Measurements from ENCODE around the gene GAL3ST3. TPM values are rescaled to one million over a fixed set of nuclear protein-coding genes. Genes with fewer than 3 reads are reported as not detected.
A peak's percentile ranks its signal among the peaks of the same experiment; 100 is the strongest.
"Not testable (repeated sequence)": the region's sequence is repeated elsewhere in the genome, so short reads cannot be mapped to it uniquely, and the experiment has no call there.

Gene GAL3ST3
- total RNA-seq, 1 donor from 2014 or later: 1.8 TPM

DNA sequence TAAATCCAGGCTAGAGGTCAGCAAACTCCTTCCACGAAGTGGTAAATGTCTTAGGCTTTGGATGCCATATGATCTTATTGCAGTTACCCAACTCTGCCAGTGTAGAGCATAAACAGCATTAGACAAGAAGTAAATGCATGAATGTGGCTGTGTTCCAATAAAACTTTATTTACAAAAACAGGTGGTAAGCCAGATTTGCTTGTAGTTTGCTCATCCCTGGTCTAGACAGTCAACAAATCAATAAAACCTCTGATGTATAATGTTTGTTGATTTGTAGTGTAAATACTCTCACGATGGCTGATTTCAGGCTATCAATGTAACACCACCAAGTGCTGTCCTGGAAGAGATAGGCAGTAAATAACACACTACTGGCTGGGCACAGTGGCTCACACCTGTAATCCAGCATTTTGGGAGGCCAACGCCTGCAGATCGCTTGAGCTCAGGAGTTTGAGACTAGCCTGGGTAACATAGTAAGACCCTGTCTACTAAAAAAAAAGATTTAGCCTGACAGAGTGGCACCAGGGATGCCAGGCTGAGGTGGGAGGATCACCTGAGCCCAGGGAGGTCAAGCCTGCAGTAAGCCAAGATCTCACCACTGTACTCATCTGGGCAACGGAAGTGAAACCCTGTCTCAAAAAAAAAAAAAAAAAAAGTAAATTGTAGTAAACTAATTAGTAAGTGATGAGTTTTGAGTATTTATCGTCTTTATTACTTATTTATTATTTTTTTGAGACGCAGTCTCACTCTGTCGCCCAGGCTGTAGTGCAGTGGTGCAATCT, 15.8 kb downstream of the GAL3ST3 start:
- Mint-ChIP-seq H3K4me1 (ENCODE audit: low read depth) (no peaks in the 10 kb centered on the region), H3K27ac (ENCODE audit: unreplicated experiment) (no peak overlapping the region), H3K27me3 (ENCODE audit: low read depth) (peaks cover 5% of the 10 kb centered on the region), H3K4me3 (ENCODE audit: unreplicated experiment) (no peak overlapping the region), H3K36me3 (ENCODE audit: low read depth) (peaks cover 3% of the 10 kb centered on the region), H3K9me3 (ENCODE audit: low read depth) (peaks cover 4% of the 10 kb centered on the region)
- TF ChIP-seq, protein P1, sequence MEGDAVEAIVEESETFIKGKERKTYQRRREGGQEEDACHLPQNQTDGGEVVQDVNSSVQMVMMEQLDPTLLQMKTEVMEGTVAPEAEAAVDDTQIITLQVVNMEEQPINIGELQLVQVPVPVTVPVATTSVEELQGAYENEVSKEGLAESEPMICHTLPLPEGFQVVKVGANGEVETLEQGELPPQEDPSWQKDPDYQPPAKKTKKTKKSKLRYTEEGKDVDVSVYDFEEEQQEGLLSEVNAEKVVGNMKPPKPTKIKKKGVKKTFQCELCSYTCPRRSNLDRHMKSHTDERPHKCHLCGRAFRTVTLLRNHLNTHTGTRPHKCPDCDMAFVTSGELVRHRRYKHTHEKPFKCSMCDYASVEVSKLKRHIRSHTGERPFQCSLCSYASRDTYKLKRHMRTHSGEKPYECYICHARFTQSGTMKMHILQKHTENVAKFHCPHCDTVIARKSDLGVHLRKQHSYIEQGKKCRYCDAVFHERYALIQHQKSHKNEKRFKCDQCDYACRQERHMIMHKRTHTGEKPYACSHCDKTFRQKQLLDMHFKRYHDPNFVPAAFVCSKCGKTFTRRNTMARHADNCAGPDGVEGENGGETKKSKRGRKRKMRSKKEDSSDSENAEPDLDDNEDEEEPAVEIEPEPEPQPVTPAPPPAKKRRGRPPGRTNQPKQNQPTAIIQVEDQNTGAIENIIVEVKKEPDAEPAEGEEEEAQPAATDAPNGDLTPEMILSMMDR (IDR thresholded peaks at IDR 0.05): no peak
- DNase-seq (ENCODE audit: low spot score): no peak

DNA sequence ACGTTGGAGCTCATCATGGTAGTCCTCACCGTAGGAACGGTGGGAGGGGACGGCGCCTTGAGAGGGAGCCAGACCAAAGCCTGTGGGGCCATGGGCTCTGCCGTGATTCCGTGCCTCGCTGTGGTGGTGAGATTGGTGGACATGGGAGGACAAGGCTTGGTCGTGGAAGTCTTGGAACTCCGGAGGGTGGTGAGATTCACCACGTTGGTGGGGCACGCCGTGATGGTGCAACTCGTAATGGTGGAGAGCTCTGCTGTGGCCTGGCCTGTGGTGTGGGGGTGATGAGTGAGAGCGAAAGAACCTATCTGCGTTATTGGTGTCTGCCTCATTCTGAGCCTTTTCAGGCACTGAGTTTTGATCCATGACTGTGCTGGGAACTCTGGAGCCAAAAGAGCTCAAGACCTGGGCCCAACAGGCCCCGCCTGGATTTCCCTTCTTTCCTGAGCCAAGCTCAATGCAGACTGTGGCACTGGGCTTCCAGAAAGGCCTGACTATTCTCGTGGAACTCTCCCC, 22.9 kb downstream of the GAL3ST3 start, which contains the start of gene CATSPER1:
CATSPER1 (minus strand) TSS at position 463 of the 513 bp plus-strand sequence; CDS start at position 363, 100 bp downstream.
- TF ChIP-seq, protein P1 (IDR thresholded peaks at IDR 0.05): no peak
- peaks cover 16% of the 10 kb centered on the region for H3K4me1 Mint-ChIP-seq (ENCODE audit: low read depth)
- no peak within 1 kb of the TSS for H3K27ac Mint-ChIP-seq (ENCODE audit: unreplicated experiment)
- no peak for DNase-seq (ENCODE audit: low spot score)
- H3K36me3 Mint-ChIP-seq (ENCODE audit: low read depth): no peaks in the 10 kb centered on the region
- no peaks in the 10 kb centered on the region for H3K9me3 Mint-ChIP-seq (ENCODE audit: low read depth)
- peaks cover 3% of the 10 kb centered on the region for H3K27me3 Mint-ChIP-seq (ENCODE audit: low read depth)
- no peak within 1 kb of the TSS for H3K4me3 Mint-ChIP-seq (ENCODE audit: unreplicated experiment)

DNA sequence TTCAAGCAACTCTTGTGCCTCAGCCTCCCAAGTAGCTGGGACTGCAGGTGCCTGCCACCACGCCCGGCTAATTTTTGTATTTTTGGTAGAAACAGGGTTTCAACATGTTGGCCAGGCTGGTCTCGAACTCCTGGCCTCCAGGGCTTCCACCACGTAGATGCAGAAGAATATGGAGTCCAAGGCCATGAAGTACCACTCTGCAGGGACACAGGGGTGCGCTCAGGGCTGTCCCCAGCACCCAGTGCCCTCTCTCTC, 25.8 kb downstream of the GAL3ST3 start:
- H3K27me3 Mint-ChIP-seq (ENCODE audit: low read depth); H3K36me3 Mint-ChIP-seq (ENCODE audit: low read depth); H3K4me3 Mint-ChIP-seq (ENCODE audit: unreplicated experiment); H3K9me3 Mint-ChIP-seq (ENCODE audit: low read depth); H3K27ac Mint-ChIP-seq (ENCODE audit: unreplicated experiment); DNase-seq (ENCODE audit: low spot score): not testable (repeated sequence)
- peaks cover 26% of the 10 kb centered on the region for H3K4me1 Mint-ChIP-seq (ENCODE audit: low read depth)

DNA sequence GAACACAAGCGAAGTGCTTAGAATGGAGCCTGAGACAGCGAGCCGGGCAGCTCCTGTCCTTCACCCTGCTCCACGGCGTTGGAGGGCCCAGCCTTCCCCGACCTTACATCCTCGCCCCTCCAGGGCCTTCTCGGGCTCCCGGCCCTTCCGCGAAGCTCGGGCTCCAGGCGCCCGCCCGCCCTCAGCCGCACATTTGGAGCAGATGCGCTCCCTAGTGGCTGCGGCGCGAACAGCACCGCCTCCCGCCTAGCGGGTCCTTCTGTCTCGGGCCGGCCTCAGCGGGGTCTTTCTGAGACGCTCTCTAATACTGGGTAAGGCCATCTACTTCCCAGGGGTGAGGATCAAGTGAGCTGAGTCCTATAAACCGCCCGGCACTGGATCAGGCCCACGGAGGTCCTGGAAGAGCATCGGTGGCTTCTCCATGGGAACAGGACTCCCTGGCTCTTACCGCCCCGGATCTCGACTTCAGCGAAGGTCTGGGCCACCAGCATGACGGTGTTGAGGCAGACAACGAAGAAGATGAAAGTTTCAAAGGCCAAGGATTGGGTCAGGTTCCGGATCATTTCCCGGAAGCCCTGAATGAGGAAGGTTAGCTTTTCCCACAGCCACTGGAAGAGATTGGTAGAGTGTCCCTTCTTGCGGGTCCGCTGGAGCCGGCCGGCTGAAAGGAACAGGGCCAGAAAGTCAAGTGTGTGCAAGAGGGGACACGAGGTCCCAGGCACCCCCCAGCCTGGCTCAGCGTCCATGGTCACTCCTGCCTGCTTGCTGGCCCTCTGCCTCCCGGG, 26.4 kb downstream of the GAL3ST3 start:
- H3K27ac Mint-ChIP-seq (ENCODE audit: unreplicated experiment): no peak overlapping the region
- no peaks in the 10 kb centered on the region for H3K36me3 Mint-ChIP-seq (ENCODE audit: low read depth)
- peaks cover 26% of the 10 kb centered on the region for H3K4me1 Mint-ChIP-seq (ENCODE audit: low read depth)
- H3K27me3 Mint-ChIP-seq (ENCODE audit: low read depth): peaks cover 3% of the 10 kb centered on the region
- TF ChIP-seq, protein P1 (IDR thresholded peaks at IDR 0.05): peak; percentile 94
- H3K9me3 Mint-ChIP-seq (ENCODE audit: low read depth): no peaks in the 10 kb centered on the region
- no peak for DNase-seq (ENCODE audit: low spot score)
- H3K4me3 Mint-ChIP-seq (ENCODE audit: unreplicated experiment): peak overlapping the region; percentile 46

DNA sequence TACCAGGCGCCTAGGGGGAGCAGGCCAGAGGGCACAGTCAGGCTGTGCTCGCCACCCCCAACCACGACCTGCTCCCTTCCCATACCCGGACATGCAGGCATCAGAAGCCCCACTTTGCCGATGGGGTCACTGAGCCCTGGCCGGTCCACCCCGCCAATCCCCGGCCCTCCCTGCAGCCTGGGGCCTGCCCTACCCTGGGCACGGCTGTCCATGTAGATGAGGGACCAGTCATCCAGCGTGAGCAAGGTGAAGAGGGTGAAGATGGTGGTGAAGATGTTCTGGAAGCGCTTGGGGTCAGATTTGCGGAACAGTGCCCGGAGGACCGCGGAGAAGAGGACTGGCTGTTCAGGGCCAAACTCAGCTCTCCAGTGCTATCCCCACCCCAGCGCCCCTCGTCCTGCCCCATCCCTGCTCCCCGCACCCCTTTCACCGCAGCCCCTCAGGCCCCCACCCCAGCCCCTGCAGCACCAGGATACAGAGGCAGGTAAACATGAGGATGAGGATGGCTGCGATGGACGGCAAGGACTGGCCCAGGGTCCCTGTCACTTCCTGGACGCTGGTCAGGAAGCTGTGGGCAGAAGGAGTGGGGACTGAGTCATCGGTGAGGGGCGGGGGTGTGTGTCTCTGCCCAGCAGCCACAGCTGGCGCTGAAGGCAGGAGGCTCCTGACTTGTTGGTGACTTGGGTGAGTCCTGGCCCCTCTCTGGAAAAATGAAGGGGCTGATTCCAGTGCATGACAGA, 28.2 kb downstream of the GAL3ST3 start:
- TF ChIP-seq, protein P1 (IDR thresholded peaks at IDR 0.05): no peak
- Mint-ChIP-seq H3K4me3 (ENCODE audit: unreplicated experiment) (no peak overlapping the region), H3K36me3 (ENCODE audit: low read depth) (no peaks in the 10 kb centered on the region), H3K27ac (ENCODE audit: unreplicated experiment) (peak overlapping the region; percentile 51), H3K9me3 (ENCODE audit: low read depth) (no peaks in the 10 kb centered on the region), H3K27me3 (ENCODE audit: low read depth) (peaks cover 3% of the 10 kb centered on the region), H3K4me1 (ENCODE audit: low read depth) (peaks cover 37% of the 10 kb centered on the region)
- no peak for DNase-seq (ENCODE audit: low spot score)

All from chondrocyte (in vitro differentiated cells).